Measurements from ENCODE around the gene PLSCR1. TPM values are rescaled to one million over a fixed set of nuclear protein-coding genes. Genes with fewer than 3 reads are reported as not detected.

The PLSCR1 gene
- total and polyA plus RNA-seq, 10 donors = 42.4 to 267 (median 179) TPM

GRCh38 chr3:146493761-146494160 lies 50.6 kb downstream of the PLSCR1 start:
- WGBS, 5 donors = 75 to 98% (median 86%) methylated on average over 2 of the region's 2 CpGs
- Histone ChIP-seq H3K36me3 (no peaks in the 10 kb centered on the region), H3K9me3 (peaks cover 0 to 37% (median 16%) of the 10 kb centered on the region in 8 donors), H3K4me1 (no peaks in the 10 kb centered on the region), H3K4me3 (no peak overlapping the region), H3K27ac (no peak overlapping the region), H3K27me3 (replicated peaks in 1 of 7) (peaks cover 0 to 7% (median 0%) of the 10 kb centered on the region in 7 donors)
- DNase-seq = no peak
- intact Hi-C loops (cut with DNase I; ENCODE audit: low total_unique reads) = no loop called here
- no peak for TF ChIP-seq POLR2AphosphoS5 (IDR thresholded peaks at IDR 0.05)
- no peak for TF ChIP-seq POLR2A (IDR thresholded peaks at IDR 0.05)
- TF ChIP-seq CTCF (IDR thresholded peaks at IDR 0.05 in 8 of 11, conservative IDR thresholded peaks at IDR 0.05 in 3 of 11) = no peak

GRCh38 chr3:146493221-146493620 lies 51.2 kb downstream of the PLSCR1 start:
- H3K9me3 ChIP-seq = peaks cover 0 to 42% (median 16%) of the 10 kb centered on the region in 8 donors
- H3K36me3 ChIP-seq = no peaks in the 10 kb centered on the region
- no peak for TF ChIP-seq POLR2AphosphoS5 (IDR thresholded peaks at IDR 0.05)
- TF ChIP-seq POLR2A (IDR thresholded peaks at IDR 0.05) = no peak
- TF ChIP-seq CTCF (IDR thresholded peaks at IDR 0.05 in 8 of 11, conservative IDR thresholded peaks at IDR 0.05 in 3 of 11) = no peak
- H3K4me3 ChIP-seq = no peak overlapping the region
- 73 to 93% (median 83%) methylated on average over 2 of the region's 2 CpGs for WGBS, 5 donors
- H3K27ac ChIP-seq = no peak overlapping the region
- DNase-seq = no peak
- intact Hi-C loops (cut with DNase I; ENCODE audit: low total_unique reads) = no loop called here
- H3K27me3 ChIP-seq (replicated peaks in 1 of 7) = peaks cover 0 to 7% (median 0%) of the 10 kb centered on the region in 7 donors
- no peaks in the 10 kb centered on the region for H3K4me1 ChIP-seq

GRCh38 chr3:146491303-146491702 lies 53.1 kb downstream of the PLSCR1 start:
- no peak for DNase-seq
- Histone ChIP-seq H3K4me1 (no peaks in the 10 kb centered on the region), H3K4me3 (no peak overlapping the region), H3K27ac (no peak overlapping the region), H3K27me3 (replicated peaks in 1 of 7) (no peaks in the 10 kb centered on the region), H3K36me3 (no peaks in the 10 kb centered on the region), H3K9me3 (peaks cover 0 to 33% (median 9%) of the 10 kb centered on the region in 8 donors)
- no peak for TF ChIP-seq POLR2A (IDR thresholded peaks at IDR 0.05)
- no peak for TF ChIP-seq CTCF (IDR thresholded peaks at IDR 0.05 in 8 of 11, conservative IDR thresholded peaks at IDR 0.05 in 3 of 11)
- no peak for TF ChIP-seq POLR2AphosphoS5 (IDR thresholded peaks at IDR 0.05)
- 44 to 98% (median 68%) methylated on average over 2 of the region's 2 CpGs for WGBS, 5 donors
- intact Hi-C loops (cut with DNase I; ENCODE audit: low total_unique reads) = no loop called here

- Histone ChIP-seq H3K36me3 (no peaks in the 10 kb centered on the region), H3K4me1 (no peaks in the 10 kb centered on the region), H3K27me3 (replicated peaks in 1 of 7) (no peaks in the 10 kb centered on the region), H3K9me3 (peaks cover 0 to 26% (median 8%) of the 10 kb centered on the region in 8 donors), H3K27ac (no peak overlapping the region), H3K4me3 (no peak overlapping the region)
- TF ChIP-seq CTCF (IDR thresholded peaks at IDR 0.05 in 8 of 11, conservative IDR thresholded peaks at IDR 0.05 in 3 of 11) (no peak), POLR2AphosphoS5 (IDR thresholded peaks at IDR 0.05) (no peak), POLR2A (IDR thresholded peaks at IDR 0.05) (no peak)
- intact Hi-C loops (cut with DNase I; ENCODE audit: low total_unique reads) = no loop called here
- no peak for DNase-seq
These were observed 59.1 kb downstream of the PLSCR1 start for GRCh38 chr3:146485297-146485696.
